GM18870 (cell line): Measurements from ENCODE around the gene SYP.
"Not testable (repeated sequence)": the region's sequence is repeated elsewhere in the genome, so short reads cannot be mapped to it uniquely, and the experiment has no call there.

Experiments used
- ATAC-seq: cut with Tn5 transposase; IDR thresholded peaks from one replicate; pipeline ENCODE4 v1.9.1; 2021; ENCODE audit warnings: moderate library complexity; ENCODE audit not compliant: unreplicated experiment

The SYP gene

GRCh38 chrX:49147282-49147681, 52.7 kb downstream of the SYP start:
- ATAC-seq = no peak

GRCh38 chrX:49143154-49143553, 56.8 kb downstream of the SYP start:
- ATAC-seq = not testable (repeated sequence)

- ATAC-seq = not testable (repeated sequence)
These were observed 57.7 kb downstream of the SYP start for GRCh38 chrX:49142264-49142663.

- ATAC-seq = no peak
These were observed 60.3 kb downstream of the SYP start for GRCh38 chrX:49139713-49140112.
